HG03439 (cell line): ENCODE measurements around the gene PM20D1.
A peak's percentile ranks its signal among the peaks of the same experiment; 100 is the strongest.

Experiments used
- ATAC-seq: cut with Tn5 transposase; IDR thresholded peaks from one replicate; pipeline ENCODE4 v1.9.1; 2021; ENCODE audit warnings: mild to moderate bottlenecking, moderate library complexity; ENCODE audit not compliant: unreplicated experiment

PM20D1 gene

DNA sequence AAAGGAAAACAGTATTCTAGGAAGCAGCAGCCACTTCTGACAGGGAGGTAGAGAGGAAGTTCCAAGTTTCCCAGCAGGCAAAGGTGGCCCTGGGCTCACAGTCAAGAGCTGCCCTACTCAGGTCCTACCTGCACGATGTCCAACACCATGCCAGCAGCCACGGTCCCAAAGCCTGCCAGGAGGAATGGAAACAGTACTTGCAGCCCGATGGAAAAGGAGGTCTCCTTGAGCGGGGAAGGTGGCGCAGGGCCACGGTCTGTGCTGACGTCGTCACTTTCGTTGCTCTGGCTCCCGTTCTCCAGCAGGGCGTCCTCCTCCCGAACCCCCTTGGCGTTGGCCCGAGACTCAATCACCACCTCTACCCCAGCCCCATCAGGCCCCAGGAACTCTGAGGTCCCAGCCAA is 40.0 kb downstream of the PM20D1 start:
- no peak for ATAC-seq

DNA sequence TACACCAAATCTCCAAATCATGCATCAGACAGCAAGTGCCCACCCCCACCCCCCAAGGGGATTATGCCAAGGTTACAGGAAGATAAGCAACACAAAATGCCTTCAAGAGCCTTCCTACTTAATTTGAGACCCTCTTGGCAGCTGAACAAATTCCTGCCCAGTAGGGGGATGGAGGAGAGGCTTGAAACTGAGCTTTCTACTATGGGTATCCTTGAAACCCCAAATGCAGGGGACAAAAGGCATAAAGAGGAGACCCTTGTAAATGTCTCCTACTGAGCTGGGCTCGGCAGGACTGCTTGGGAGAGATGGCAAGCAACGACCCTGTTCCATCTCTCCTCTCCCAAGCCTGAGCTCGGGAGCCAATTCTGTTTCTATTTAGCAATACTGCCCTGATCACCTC is 40.5 kb downstream of the PM20D1 start:
- no peak for ATAC-seq

DNA sequence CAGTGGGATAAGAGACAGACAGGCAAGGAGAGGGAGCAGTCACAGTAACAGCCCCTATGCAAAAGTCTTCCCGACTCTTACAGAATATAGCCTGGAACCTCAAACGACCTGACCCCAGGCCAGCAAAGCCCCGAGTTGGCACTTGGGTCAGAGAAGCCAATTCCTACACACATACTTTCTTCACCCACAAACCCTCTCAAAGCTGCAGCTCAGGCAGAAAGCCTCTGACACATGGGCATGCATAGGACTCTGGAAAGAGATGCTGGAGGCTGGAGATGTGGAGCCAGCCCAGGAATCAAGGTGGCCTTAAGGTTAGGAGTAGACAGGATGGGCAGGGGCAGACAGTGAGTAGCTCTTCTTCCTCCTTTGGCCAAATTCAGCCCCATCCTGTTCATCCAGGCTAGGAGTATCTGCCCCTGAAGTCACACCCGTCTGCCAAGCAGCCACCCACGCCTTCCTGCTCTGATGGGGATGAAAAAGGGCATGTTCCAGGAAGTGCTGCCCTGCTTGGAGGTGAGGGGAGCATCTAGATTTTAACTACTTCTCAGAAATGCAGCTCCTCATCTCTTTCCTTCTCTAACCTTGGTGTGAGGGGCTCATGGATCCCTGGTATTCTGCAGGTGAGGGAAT is 44.7 kb downstream of the PM20D1 start:
- no peak for ATAC-seq

DNA sequence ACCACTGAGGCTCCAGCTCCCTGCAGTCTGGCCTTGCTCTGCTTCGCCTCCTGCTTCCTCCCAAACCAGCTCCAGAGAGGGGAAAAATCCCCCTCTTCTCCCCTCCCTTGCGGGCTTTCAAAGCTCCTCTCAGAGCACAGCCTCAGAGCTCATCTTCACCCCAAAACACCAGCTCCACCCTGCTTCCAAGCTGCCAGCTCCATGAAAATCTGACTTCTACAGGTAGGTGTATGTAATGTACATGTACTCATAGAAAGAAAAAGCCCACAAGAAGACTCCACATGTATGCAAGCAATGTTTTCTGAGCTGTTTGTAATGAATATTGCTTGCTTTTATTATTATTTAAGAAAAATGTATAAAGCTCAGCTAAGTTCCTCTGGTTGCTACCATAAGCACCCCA is 45.3 kb downstream of the PM20D1 start:
- no peak for ATAC-seq

DNA sequence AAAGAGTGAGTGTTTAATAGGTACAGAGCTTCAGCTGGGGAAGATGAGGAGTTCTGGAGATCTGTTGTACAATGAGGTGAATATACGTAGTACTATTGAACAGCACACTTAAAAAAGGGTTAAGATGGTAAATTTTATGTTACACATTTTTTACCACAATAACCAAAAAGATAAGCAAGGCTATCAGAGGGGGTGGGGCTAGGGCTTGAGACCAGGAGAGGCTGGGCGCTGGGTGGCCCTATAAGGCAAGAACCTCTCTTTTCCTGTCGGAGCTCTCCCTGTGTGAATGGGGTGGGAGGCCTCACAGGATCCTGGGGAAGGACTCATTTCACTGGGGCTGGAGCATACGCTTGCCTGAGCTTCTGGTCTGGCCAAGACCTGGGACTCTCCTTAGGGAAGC is 45.9 kb downstream of the PM20D1 start:
- no peak for ATAC-seq

DNA sequence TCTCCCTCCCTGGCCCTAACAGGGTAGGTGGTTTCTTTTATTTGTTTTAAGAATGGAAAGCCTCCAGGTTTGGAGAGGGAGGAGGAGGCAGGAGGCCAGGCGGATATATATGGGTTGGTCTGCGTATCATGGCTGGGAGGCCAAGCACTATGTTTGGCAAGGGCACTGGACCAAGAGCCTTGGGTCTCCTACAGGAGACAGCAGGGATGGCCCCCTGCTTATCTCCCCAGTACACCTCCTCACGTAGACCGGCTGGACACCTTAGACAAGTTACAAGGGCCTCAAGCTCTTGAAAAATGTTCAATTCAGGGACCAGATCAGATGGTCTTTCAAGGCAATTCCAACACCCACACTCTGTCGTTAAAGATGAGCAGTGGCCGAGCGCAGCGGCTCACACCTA is 47.9 kb downstream of the PM20D1 start:
- no peak for ATAC-seq

DNA sequence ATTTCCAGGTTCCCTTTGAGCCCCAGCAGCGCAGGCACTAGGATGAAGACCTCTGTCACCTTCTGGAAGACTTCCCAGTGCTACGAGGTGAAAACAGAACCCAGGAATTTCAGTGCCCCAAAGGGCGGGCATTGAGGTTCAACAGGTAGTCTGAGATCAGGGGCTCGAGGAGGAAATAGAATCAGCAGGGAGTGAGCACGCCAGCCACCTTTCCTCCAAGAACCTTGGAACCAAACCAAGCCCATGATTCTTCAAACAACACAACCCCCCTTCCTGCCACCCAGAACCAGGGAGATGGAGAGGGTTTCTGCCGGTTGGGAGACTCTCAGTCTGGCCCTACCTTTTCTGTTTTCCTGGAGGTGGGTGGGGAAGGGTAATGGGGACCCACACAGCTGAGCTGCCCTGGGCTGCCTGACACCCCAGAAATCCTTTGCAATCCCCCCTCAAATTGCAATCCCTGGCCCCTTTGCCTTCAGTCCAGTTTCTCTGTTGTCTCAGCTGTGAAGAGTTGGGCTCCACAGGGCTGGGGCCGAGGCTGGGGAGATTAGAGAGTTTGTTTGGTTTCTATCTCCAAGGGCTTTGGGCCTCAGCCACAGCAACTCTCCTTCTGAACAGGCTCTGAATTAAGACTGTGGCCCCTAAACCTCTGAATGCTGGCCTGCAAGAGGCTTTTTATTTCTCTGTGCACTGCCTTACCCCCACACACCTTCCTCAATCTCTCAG is 48.8 kb downstream of the PM20D1 start:
- ATAC-seq, result no peak

DNA sequence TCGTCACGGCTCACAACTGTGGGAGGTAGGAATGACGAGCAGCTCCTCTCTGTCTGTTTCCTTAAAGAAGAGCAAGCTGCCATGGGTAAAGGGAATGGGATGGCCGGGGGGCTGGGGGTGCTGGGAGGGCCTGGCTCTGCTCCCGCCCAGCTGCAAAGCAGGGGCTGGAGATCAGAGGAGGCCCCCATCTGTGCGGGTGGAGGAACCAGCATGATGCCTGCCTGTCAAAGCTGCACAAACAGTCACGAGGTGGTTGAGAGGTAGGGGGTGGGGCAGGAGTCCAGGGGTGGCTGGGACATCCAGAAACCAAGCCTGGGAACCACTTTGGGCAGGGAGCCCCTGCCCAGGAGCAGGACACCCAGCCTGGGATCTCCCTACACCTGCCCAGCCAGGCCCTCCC is 49.5 kb downstream of the PM20D1 start:
- ATAC-seq, result no peak

DNA sequence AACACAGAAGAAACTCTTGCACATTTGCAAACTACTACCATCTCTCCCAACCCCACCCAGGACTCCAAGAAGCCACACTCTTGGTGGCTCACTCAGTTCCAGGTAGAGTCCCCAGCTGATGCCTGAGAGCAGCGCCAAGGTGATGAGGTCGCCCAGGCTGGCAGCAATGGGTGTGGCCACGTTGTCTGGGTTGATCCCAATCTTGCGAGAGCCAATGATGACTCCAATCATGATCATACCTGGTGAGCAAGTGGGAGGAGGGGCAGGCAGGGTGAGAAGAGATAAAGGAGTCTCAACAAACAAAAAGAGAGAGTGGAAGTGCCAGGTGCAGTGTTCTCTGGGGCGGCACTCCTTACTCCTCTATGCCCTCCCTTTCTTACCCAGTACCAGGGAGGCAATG is 51.4 kb downstream of the PM20D1 start:
- no peak for ATAC-seq

DNA sequence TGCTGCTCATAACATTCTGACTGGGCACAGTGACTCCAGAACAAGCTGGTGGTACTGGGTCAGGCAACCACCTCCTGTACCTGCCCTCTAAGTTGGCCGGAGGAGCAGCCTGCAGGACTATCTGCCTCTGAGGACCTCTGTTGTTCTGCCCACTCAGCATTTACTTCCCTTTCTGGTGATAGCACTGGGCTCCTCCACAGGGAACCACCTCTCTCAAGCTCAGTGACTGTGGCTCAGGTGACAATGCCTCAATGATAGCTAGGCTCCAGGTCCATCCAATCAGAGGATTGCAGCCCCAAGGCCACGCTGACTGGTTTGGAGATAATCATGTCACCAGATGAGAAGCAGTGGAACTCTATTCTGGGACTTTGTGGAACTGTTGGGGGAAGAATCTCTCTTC is 52.8 kb downstream of the PM20D1 start:
- no peak for ATAC-seq

DNA sequence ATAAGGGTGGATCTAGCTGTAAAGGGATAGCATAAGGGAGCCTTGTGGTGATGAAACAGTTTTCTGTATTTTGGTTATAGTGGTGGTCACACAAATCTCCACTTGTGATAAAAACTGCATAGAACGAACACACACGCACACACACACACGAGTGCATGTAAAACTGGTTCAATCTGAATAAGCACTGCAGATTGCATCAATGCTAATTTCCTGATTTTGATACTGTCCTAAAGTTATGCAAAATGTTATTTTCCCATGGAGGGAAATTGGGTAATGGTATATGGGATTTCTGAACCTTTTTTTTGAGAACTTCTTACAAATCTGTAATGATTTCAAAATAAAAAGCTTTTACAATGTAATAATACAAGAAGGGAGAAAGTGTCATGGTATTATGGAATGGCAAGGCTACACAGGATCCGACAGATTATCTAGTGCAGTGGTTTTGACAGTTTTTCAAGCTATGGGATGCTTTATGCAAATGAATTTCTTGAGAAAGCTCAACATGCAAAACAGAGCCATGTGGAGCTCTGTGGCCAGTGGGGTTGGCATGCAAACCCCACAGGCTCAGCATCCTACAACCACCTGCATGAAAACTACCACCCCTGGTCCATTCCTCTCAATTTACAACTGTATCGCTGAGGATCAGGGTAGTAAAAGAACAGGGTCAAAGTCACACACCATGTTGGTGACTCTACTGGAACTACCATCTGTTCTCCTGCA is 55.8 kb downstream of the PM20D1 start:
- ATAC-seq, result no peak

DNA sequence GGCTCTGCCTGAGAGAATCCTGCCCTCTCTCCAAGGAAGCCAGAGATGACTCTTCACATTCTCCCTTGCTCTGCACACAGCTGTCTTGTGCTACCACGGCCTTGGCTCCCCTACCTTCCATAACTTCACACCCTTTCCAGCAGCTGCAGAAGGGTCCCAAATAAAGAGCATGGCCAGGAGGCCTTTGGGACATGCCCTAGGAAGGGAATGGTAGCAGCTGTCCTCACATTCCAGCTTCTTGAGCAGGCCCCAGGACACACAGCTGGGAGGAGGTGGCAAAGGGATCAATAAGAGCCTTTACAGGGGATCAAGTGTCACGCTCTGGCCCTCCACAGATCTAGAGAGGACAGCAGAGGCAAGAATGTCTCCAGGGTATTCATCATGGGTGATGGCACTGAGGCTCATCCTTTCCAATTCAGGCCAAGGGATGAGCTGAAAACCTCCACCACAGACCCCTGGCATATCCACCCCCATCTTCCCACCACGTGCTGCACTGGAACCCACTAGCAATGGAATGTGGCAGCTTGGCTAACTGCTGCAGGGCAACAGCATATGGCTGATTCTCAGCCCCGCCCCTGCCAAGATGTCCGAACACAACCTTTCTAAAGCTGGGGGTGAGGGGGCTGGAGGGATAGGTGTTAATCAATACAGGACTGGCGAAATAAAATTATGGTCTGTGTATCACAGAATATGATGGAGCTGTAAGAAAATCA is 56.8 kb downstream of the PM20D1 start:
- no peak for ATAC-seq

DNA sequence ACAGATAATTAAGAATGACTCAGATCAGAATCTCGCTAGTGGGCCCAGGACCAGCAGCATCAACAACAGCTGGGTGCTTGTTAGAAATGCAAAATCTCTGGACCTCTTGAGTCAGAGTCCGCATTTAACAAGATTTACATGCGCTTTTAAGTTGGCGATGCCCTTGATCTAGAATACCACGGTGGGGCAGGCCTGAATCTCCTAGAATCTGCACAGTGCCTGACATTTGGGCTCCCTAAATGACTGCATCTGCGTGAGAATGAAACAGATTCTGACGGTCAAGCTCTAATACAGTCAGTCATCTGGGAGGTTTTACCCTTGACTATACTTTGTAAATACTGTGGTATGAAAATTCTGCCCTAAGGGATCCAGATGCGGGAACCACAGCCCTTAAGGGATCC is 57.5 kb downstream of the PM20D1 start:
- ATAC-seq, result no peak

DNA sequence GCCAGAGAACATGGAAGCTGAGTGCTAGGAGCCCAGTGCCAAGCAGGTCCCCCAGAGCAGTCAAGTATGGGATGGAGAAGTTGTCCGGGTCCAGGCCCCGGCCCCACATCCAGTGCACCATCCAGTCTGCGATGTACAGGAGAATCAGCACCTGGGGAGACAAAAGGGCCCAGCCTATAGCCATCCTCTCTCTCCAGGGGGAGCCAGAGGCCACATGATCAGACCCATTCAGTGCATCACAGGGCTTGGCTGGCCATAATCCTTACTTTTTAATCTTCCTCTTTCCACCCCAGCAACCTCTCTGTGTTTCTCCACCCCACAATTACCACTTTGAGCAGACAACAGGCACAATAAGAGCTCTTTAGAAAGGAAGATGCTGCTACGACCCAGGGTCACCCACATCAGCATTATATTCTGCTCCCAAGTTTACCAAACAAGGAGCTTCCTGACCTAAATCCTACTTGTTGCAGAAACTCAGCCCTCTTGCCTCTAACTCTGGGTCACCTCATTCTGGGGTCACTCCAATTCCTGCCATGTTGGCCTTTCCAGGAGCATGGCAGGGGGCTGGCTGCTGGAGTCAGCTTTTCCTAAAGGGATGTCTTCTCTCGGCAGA is 58.3 kb downstream of the PM20D1 start:
- peak; percentile 44 for ATAC-seq

DNA sequence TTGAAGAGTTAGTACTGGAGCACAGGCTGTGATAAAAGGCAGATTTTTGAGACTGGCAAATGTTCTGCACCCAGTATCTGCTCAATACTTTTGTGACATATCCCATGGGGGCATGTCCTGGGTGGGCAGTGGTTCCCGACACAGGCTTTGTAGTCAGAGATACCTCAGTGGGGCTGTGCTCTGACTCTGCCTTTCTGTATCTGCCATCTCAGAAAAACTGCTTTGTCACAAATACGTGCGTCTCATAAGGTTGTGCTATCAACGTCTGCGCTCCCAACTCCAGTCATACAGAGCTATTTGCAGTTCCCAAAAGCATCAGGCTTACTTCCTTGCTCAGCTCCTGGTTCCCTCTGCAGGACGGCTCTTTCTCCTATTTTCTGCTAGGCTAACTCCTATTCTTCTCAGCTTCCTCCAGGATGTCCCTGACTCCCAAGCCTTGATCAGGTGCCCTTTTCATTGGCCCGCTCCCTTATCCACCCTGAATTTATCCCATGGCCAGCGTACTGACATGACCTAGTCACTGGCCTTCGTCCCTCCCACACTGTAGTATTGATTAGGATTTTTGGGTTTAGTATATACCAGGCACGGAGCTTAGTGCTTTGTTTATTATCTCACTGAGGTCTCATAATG is 62.5 kb downstream of the PM20D1 start:
- ATAC-seq, result no peak

DNA sequence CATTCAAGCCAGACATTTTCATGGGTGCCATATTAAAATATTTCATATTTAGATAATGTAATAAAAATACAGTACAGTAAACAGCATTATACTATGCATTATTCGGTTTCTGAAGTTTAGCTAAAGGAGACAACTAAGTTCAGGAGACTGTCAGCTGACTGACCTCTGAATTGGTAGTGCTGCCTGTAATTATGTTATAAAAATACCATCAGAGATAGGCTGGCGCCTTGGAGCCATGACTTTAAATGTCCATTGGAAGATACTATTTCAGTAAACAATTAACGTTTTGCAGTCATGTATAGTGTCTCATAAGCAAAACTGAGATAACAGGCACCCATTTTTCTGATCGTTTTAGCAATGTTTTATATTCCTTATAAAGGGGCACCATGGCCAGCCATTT is 63.3 kb downstream of the PM20D1 start:
- ATAC-seq, result no peak

DNA sequence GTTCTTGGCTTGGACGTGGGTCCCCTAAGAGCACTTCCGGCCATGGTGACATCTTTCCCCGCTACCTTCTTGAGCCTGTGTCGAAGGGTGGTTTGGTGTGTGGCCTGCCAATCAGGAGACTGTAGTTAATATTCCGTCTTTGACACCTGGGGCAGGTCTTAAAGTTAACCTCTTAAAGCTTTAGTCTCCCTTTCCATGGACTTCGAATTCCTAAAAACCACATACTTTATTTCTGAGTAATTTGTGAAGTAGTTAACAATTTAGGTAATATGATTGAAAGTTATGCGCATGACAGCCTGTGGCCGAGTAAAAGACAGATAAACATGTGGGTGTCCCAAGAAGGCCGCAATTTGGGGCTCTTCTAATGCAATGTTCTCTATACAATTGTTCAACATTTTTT is 64.5 kb downstream of the PM20D1 start:
- ATAC-seq, result no peak

DNA sequence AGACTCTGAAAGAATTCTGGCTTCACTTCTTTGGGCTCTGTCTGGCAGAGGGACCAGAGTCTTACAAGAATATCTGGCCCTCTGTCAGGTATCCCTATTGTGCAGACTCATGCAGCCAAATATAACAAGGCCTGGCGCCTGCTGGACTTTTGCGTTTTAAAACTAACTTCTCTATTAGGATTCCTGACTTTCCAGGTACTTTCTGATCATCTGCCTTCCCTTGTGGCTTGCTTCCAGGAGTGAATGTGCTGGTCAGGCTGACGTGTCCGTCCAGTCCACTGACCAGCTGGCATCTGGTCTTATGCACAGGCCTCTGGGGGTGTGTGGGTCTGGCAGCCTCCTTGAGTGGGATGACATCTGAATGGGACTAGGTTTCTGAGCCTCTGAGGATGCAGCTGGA is 66.0 kb downstream of the PM20D1 start:
- ATAC-seq, result no peak

DNA sequence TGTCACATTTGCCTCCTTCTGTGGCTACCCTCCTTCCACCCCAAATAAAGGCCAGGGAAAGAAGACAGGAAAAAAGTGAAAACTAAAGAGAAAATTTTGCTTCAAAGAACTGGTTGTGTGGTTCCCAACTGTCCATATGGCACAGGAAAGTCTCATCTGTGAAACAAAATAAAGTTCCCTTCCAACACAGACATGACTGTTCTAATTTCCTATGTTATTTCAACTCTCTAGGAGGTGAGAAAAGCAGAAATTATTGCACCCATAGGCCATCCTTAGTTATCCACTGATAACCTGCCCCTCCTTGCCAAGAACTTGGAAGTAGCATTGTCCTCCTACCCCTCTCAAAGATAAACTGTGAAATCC is 66.5 kb downstream of the PM20D1 start:
- no peak for ATAC-seq

DNA sequence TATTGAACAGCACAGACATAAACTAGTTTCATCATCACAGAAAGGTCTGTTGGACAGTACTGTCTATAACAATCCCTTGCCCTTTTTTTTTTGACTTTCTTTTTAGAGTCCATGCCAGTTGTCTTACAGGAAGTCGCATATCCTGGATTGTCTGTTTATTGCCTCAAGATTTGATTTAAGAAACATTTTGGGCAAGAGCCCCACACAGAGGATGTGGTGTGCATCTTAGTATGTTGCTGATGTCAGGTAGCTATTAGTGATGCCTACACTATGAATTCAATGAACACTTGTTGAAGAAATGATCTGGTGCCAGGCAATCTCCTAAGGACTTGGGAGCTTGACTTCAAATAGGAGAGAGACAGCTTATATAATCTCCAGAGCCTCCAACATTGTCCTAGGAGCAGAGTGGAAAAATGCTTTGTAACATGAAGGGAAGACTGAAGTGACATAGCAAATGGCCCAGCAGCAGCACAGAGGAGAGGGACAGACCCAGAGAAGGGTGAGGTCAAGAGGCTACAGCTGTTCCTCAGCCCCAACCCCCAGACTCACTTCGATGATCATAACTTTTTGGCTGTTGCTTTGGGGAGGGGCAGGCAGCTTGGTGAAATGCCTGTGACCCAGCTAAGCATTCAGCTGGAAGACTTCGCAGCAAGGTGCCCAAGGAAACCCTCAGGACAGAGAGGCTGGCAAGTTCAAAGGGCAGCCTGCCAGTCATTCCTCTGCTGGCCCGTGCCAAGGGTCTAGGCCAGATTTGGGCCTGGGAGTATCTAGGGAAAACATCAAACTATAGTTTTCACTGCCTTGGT is 67.1 kb downstream of the PM20D1 start:
- ATAC-seq, result no peak
